ENCODE results near the gene TAS2R19.

The TAS2R19 gene

DNA sequence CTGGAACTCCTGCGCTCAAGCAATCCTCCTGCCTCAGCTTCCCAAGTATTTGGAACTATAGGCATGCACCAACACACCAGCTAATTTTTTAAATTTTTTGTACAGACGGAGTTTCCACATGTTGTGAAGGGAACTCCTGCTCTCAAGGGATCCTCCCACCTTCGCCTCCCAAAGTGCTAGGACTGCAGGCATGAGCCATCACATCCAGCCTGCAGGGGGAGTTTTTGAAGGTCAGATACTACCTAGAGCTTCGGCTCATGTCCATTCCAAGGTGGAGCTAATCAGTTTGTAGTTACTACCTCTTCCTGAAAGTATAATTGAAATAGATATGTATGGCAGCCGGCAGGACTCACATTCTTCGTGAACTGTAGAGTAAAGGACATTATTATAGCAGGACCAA is 3.7 kb upstream of the TAS2R19 start:
- TF ChIP-seq TARDBP (IDR thresholded peaks at IDR 0.05) (no peak), FOXM1 (IDR thresholded peaks at IDR 0.05; ENCODE audit: borderline replicate concordance) (no peak), NFRKB (IDR thresholded peaks at IDR 0.05) (no peak)
- TF ChIP-seq, protein P1, sequence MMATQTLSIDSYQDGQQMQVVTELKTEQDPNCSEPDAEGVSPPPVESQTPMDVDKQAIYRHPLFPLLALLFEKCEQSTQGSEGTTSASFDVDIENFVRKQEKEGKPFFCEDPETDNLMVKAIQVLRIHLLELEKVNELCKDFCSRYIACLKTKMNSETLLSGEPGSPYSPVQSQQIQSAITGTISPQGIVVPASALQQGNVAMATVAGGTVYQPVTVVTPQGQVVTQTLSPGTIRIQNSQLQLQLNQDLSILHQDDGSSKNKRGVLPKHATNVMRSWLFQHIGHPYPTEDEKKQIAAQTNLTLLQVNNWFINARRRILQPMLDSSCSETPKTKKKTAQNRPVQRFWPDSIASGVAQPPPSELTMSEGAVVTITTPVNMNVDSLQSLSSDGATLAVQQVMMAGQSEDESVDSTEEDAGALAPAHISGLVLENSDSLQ (IDR thresholded peaks at IDR 0.05), result no peak
- CTCF ChIA-PET, result no interaction called here
- POLR2A ChIA-PET, result no interaction called here
- DNase-seq (ENCODE audit: extremely low spot score), result no peak

- POLR2A ChIA-PET, result no interaction called here
- no peak for TF ChIP-seq TARDBP (IDR thresholded peaks at IDR 0.05)
- no peak for TF ChIP-seq SP1 (IDR thresholded peaks at IDR 0.05)
- no peak for TF ChIP-seq FOXK2 (IDR thresholded peaks at IDR 0.05)
- no peak for TF ChIP-seq LEF1 (IDR thresholded peaks at IDR 0.05; ENCODE audit: borderline replicate concordance)
- TF ChIP-seq BHLHE40 (IDR thresholded peaks at IDR 0.05; ENCODE audit: borderline replicate concordance), result no peak
- TF ChIP-seq L3MBTL2 (conservative IDR thresholded peaks at IDR 0.05), result no peak
- no peak for TF ChIP-seq FOXM1 (IDR thresholded peaks at IDR 0.05; ENCODE audit: borderline replicate concordance)
- TF ChIP-seq, protein P1 (IDR thresholded peaks at IDR 0.05), result no peak
- no peak for TF ChIP-seq FOXA1 (IDR thresholded peaks at IDR 0.05)
- TF ChIP-seq NFRKB (IDR thresholded peaks at IDR 0.05), result no peak
- no peak for TF ChIP-seq SUZ12 (IDR thresholded peaks at IDR 0.05)
- TF ChIP-seq ARNT (IDR thresholded peaks at IDR 0.05), result no peak
- TF ChIP-seq ELF4 (IDR thresholded peaks at IDR 0.05), result no peak
- TF ChIP-seq HDGF (IDR thresholded peaks at IDR 0.05; ENCODE audit: borderline replicate concordance), result no peak
- CTCF ChIA-PET, result no interaction called here
- DNase-seq (ENCODE audit: extremely low spot score), result no peak
Observed at GRCh38 chr12:11023387-11023786, 967 bp upstream of the TAS2R19 start.

DNA sequence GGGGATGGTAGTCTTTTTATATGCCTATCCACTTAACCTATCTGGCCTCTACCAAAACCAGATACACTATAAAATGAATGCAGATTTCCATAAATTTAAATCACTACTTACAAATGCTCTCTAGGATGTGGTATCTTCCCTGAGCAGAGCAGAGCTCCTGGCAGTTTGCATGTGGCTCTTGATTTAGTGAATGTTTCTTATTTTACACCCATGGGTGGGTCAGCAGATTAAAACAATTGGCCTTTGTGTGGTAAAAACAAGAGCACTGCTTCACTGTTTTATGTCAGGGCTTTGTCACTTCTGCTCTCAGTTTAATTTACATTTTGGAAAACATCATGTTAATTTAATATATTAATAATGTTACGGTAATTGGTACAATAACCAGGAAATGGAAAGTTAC is 5.5 kb downstream of the TAS2R19 start:
- DNase-seq (ENCODE audit: extremely low spot score), result no peak
- POLR2A ChIA-PET, result no interaction called here
- TF ChIP-seq BHLHE40 (IDR thresholded peaks at IDR 0.05; ENCODE audit: borderline replicate concordance) (no peak), NFRKB (IDR thresholded peaks at IDR 0.05) (no peak), TARDBP (IDR thresholded peaks at IDR 0.05) (no peak), SUZ12 (IDR thresholded peaks at IDR 0.05) (no peak), LEF1 (IDR thresholded peaks at IDR 0.05; ENCODE audit: borderline replicate concordance) (no peak), CTBP1 (IDR thresholded peaks at IDR 0.05; ENCODE audit: borderline replicate concordance) (no peak), HDGF (IDR thresholded peaks at IDR 0.05; ENCODE audit: borderline replicate concordance) (no peak), FOXA1 (IDR thresholded peaks at IDR 0.05) (no peak), L3MBTL2 (conservative IDR thresholded peaks at IDR 0.05) (no peak), FOXK2 (IDR thresholded peaks at IDR 0.05) (no peak), ELF4 (IDR thresholded peaks at IDR 0.05) (no peak), SP1 (IDR thresholded peaks at IDR 0.05) (no peak), ARNT (IDR thresholded peaks at IDR 0.05) (no peak), ZNF384 (IDR thresholded peaks at IDR 0.05) (no peak), FOXM1 (IDR thresholded peaks at IDR 0.05; ENCODE audit: borderline replicate concordance) (no peak)
- TF ChIP-seq, protein P1 (IDR thresholded peaks at IDR 0.05), result no peak
- CTCF ChIA-PET, result no interaction called here

GRCh38 chr12:11015775-11016430 is 6.5 kb downstream of the TAS2R19 start:
- TF ChIP-seq TARDBP (IDR thresholded peaks at IDR 0.05) (no peak), FOXK2 (IDR thresholded peaks at IDR 0.05) (no peak), NFRKB (IDR thresholded peaks at IDR 0.05) (no peak), SP1 (IDR thresholded peaks at IDR 0.05) (no peak), HDGF (IDR thresholded peaks at IDR 0.05; ENCODE audit: borderline replicate concordance) (no peak), L3MBTL2 (conservative IDR thresholded peaks at IDR 0.05) (no peak), FOXA1 (IDR thresholded peaks at IDR 0.05) (no peak), ARNT (IDR thresholded peaks at IDR 0.05) (no peak), BHLHE40 (IDR thresholded peaks at IDR 0.05; ENCODE audit: borderline replicate concordance) (no peak)
- TF ChIP-seq, protein P1 (IDR thresholded peaks at IDR 0.05), result no peak
- CTCF ChIA-PET, result no interaction called here
- no peak for DNase-seq (ENCODE audit: extremely low spot score)

GRCh38 chr12:11014234-11014633 is 8.2 kb downstream of the TAS2R19 start:
- TF ChIP-seq ARNT (IDR thresholded peaks at IDR 0.05) (no peak), FOXK2 (IDR thresholded peaks at IDR 0.05) (no peak), FOXM1 (IDR thresholded peaks at IDR 0.05; ENCODE audit: borderline replicate concordance) (no peak), CTBP1 (IDR thresholded peaks at IDR 0.05; ENCODE audit: borderline replicate concordance) (no peak), L3MBTL2 (conservative IDR thresholded peaks at IDR 0.05) (no peak)
- TF ChIP-seq, protein P1 (IDR thresholded peaks at IDR 0.05), result no peak
- DNase-seq (ENCODE audit: extremely low spot score), result no peak
- ChIA-PET POLR2A (no interaction called here), CTCF (no interaction called here)

More at GRCh38 chr12:11015775-11016430, 6.5 kb downstream of the TAS2R19 start:
- POLR2A ChIA-PET, result interaction anchor here (0.6 kb wide), 1 partner anchor 56 kb away, joined by 4 read pairs; no protein-coding TSS in a partner anchor
